Activated CD4-positive, alpha-beta T cell treated with anti-CD3 and anti-CD28 coated beads for 1 hour (primary cell): ENCODE data around the gene MT1HL1.

Source experiments
- DNase-seq: peaks from one replicate; pipeline ENCODE4 v3.0.0-alpha.2; 2020

MT1HL1 gene

DNA sequence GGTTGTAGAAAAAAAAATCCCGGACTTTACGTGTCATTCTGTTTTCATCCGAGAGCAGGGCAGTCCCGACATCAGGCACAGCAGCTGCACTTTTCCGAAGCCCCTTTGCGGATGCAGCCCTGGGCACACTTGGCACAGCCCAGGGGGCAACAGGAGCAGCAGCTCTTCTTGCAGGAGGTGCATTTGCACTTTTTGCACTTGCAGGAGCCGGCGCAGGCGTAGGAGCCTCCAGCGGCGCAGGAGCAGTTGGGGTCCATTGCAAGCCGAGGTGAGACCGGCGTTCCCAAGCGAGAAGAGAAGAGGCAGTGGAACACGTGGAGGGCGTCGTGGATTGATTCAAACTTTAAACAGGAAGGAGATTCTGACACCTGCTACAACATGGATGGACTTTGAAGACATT lies at the start of gene MT1HL1:
Gene MT1HL1 (minus strand): TSS at position 326 of the 400 bp plus-strand sequence. CDS start 69 bp downstream, at position 257.
- no peak for DNase-seq

DNA sequence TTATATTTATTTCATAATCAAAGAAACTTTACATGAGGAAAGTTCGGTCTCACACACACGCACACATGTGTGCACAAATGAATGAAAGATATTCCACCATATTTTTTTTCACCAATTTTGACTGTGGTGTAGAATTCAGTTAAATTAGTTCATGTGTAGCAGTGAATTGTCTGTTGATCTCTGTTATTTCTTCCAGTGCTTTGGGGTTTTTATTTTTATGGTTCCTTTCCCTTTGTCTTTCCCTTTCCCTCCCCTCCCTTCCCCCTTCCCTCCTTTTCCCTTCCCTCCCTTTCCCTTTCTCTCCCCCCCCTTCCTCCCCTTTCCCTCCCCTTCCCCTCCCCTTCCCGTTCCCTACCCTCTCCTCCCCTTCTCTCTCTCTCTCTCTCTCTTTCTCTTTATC lies 46.7 kb upstream of the MT1HL1 start:
- no peak for DNase-seq

DNA sequence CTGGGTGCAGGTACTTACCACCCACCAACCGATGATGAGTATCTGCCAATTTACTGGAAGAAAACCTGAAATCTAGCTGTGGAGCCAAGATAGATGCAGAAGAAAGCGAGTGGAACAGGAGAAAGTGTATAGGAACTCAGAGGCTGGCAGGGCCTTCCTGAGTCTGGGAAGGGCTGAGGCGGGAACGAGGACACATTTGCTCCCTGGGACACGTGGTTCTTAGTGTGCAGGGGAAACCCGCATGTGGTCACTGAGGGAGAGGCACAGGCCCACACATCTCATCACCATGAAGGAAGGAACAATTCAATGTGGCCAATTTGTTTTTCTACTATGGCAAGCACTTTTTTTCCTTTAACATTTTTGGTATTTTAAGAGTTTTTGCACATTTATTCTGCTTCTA lies 45.9 kb upstream of the MT1HL1 start:
- no peak for DNase-seq

DNA sequence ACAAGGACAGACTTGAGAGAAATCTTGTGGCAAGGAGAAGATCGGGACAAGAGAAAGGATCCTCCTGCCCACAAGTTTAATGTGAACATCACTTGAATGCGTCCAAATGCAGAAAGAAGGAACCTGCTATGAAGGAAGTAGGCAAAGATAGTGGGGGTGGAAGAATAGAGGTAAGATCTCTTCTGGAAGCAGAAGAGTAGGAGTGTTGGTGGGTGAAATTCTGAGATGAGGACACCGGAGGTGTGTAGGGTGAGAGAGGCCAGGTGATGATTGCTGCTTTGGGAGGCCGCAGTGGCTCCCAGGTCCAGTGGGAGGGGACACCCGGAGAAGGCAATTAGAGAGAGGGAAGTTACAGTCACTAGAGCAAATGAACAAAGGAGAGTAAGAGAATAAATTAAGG lies 44.6 kb upstream of the MT1HL1 start:
- no peak for DNase-seq

DNA sequence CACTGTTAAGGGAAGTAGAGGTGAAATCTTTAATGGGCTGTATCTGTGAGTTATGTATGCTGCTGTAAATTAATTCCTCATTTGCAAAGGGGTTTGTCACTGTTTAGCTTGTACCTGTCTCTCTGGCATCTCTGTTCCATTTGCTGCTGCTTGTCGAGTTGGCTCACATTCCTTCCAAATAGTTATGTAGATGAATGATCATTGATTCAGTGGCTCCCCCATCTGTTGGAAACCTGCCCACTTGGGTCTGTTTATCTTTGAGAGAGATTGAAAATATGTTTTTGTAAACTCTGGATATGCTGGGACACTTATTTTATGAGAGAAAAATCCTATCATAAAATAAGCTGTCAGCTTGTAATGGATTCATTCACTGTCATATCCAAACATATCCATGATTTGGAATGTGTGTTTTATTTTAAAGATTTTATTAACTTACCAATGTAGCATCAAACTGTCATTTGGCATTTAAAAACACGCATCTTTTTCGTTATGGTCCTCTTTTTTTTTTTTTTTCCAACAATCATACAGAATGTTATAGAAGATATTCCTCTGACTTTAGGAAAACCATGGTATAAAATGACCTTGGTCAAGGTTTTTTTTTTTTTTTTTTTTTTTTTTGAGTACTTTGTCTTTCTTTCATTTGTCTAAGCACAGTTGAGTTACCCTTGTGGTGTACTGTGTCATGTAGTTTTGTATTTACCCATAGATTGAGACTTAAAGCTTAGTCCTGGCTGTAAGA lies 41.2 kb upstream of the MT1HL1 start:
- DNase-seq: no peak

DNA sequence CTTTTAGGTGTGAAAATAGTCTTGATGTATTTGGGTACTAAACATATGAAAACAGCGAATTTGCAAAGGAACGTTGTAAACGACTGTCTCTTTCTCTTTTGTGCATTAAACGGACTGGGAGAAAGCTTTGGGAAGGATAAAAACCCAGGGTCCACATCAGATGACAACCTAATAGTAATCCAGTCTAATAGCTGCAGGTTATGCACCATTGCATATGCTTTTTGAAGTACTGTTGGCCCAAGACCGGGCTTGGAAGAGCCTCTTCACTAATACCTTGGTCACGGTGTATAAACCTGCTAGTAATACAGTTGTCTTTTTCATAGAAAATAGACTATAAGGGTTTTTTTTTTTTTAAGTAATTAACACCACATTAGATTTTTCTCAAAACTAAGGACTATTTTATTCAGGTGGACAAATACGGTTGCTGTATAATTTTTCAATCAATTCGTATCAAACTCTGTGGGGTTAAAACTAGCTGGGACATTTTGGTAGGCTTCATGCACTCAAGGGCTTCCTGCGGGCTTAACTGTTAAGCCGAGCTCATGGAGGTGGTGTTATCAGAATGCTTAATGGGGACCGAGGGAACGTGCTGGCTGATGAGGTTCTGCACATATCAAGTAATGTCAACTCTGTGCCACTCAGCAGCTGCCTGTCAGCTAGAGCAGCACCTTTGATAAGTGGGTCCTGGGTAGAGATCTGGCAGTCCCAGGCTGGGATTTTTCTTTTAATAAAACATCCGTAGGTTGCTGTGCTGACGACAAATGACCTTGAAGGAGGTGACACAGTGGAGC lies 39.8 kb upstream of the MT1HL1 start:
- DNase-seq: no peak

DNA sequence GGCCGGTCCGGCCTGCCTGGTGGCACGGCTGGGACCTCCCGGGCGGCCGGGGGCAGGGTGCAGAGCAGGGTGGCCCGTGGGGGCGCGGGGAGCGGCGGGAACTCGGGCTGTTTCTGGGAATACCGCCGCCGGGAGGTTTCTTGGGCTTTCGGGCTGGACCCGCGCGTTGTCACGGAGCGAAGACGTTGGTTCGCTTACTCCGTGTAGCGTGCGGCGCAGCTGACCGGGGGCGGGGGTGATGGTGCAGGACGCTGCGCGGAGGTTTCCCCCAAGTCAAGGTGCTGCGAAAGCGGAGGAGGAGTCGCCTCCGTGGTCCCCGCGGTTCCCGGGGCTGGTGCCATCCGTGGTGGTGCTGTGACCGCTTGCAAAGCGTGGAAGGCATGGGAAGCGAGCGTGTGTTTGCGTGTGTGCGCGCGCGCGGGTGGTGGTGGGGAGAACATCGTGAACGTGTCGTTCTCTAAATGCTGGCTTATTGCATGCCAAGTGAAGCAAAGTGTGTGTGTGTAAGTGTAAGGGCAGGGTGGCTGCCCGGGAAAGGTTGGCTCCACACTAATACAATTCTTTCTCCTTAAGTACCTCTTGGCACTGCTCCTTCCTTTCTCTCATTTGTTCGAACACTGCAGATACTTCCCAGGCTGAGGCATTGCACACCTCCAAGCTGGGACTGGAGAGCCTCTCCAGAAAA lies 38.8 kb upstream of the MT1HL1 start:
- DNase-seq: no peak

DNA sequence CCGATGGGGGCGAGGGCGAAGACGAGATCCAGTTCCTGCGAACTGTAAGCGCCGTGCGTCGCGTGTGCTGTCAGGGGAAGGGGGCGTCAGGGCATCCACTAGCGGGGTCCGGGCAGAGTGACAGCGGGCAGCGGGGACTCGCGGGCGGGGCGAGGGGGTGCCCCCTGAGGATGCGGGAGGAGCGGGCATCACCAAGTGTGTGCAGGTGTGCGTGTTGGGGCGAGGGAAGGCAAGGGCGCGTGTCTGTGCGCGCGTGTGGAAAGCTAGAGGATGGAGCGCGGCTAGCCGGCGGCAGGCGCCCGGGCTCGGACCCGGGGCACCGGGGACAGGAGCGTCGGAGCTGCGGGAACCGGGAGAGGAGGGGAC lies 38.3 kb upstream of the MT1HL1 start:
- DNase-seq: no peak

DNA sequence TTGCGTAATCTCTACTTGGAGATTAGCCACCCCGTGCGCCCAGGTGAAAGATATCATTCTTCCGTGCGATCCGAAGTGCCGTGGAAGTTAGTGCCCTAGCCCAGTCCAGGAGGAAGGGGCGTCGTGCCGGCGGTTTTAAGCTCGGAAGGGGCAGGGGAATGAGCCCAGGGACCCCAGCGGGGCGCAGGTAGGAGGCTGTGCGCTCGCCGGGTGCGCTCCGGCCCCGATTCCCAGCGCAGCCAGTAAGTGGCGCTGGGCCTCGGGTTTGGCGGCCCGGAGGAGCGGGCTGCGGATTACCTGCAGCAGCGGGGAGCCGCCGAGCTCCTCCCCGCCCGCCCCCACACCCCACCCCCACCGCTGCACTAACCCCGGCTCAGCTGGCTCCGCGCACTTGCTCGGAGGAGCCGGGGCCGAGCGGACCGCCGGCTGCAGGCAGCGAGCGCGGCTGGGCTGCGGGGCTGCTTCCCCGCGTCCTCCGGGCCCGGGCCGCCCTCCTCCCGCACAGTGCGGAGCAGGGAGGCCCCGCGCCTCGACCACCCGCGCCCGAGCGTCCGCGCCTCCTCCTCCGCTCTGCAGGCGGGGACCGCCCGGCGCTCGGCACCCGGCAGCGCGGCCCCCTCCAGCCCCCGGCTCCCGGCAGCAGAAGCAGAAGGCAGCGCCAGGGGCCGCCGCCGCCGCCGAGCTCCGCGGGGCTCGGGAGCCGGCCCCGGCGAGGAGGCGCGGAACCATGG lies 37.7 kb upstream of the MT1HL1 start, which contains the start of gene RYR2:
Gene RYR2 (plus strand): TSS at position 390 of the 731 bp plus-strand sequence. CDS start 338 bp downstream, at position 728.
- no peak for DNase-seq

DNA sequence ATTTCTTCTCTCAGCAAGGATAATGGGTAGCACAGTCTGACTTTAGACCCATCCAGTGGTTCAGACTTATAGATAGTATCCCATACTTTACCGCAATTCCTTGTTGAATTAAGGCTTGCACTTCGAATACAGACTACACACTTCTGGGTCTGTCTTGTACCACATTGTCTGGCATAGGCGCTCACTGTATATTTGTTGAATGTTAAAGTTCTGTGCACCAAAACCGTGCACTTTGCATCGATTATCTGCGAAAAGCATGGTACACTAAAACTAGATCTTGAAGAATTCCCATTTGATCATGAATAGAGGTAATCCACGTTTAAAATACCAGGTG lies 37.2 kb upstream of the MT1HL1 start:
- no peak for DNase-seq

DNA sequence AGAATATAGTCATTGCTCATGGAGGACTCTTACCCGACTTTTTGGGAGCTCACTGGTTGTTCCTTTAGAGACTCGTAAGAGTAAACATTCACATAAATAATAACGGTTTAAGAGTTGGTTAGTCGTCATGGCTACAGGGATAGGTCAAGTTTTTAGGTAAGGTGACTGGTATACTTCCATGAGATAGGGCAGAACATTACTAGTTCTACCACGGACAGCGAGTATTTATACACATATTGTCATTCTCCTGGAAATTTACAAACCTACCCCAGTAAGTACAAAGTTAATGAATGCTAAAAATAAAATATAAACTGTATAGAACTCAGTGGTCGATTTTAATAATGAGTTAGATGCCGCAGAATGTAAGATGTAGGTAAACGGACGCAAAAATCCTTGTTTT lies 36.6 kb upstream of the MT1HL1 start:
- no peak for DNase-seq

DNA sequence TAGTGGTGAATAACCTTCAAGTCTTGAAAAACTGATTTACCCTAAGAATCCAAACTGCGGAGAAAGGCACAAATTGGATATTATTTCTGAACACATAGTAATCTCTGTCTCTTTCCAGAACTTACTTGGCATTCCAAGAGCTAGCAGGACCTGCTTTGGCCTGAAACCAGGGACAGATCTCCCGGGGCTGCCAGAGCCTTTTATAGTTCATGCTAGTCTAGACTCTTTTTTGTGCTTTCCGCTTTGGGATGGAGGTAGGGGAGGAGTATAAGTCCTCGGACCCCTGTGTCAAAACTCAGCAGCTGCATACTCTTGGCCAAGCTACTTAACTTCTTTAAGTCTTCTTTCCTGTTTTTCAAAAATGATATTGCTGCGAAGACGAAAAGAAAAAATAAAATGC lies 34.0 kb upstream of the MT1HL1 start:
- no peak for DNase-seq

DNA sequence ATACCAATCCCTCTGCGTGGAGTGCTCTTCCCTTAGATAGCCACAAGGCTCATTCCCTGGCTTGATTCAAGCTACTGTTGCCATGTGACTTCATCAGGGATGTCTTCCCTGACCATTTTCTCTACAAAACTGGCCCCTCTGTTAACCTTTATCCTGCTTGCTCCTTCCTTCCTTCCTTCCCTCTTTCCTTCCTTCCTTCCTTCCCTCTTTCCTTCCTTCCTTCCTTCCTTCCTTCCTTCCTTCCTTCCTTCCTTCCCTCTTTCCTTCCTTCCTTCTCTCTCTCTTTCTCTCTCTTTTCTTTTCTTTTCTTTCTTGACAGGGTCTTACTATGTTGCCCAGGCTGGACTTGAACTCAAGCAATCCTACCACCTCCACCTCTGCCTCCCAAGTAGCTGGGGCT lies 31.5 kb upstream of the MT1HL1 start:
- DNase-seq: no peak

DNA sequence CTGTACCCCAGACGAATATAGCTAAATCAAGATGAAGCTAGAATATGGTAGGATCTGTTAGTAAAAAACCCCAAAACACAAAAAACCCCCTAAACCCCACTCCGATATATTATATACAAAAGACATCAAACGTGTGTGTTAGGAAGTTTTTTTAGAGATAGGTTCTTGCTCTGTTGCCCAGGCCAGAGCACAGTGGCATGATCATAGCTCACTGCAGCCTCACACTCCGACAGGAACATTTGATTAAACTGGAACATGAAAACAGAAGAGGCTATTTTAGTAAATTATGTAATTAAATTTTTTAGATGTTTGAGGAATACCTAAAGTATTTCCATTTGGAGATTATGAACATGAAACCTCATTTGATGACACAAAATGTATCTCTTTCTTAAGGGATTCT lies 29.6 kb upstream of the MT1HL1 start:
- DNase-seq: no peak

DNA sequence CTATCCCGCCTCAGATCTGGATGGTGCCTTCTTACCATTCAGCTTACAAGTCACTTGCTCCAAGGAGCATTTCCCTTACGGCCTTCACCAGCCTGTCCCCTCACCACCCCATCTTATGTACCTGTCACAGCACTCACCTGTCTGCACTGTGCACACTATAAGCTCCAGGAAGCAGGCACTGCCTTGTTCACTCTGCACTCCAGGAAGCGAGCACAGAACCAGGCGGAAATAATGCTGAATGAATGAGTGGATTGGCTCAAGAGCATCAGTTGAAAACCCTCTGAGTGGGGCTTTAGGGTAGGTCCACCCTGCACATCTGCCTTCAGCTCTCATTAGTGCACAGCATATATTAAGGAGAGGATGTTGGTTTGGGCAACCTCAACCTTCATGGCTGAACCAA lies 28.8 kb upstream of the MT1HL1 start:
- no peak for DNase-seq

DNA sequence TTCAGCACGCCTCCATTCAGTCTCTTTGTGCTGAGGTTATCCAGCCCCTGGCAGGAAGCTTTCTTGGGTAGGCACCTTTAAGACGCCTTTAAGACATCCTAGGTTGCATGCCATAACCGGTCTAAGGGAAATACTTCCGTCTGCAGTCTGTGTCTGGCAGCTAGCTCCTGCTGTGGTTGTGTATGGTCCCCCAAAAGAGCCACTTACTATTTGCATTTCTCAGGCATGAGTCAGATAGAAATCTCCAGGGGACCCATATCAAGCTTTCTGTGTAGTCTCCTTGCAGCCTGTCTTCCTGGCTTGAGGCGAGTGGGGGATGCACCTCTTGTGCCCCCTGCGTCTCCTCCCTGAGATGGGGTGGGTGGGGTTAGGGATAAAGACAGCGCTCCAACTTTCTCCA lies 27.8 kb upstream of the MT1HL1 start:
- no peak for DNase-seq

DNA sequence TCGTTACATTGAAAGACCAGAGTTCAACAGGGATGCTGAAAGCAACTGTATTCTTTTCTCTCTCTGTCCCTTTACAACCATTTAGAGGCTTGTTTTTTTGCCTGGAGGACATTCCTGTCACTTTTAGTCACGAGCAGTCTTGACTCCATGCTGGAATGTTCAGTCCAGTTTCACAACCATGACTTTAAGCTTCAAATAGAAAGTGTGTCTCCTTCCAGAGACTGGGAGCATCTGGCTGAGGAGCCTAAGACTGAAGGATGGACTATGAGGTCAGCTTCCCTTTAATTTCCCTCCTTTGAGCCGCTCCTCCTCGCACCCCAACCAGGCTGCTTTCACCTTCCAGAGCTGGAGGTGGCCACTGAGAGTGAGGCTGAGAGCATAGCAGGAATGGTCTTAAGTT lies 27.2 kb upstream of the MT1HL1 start:
- DNase-seq: no peak

DNA sequence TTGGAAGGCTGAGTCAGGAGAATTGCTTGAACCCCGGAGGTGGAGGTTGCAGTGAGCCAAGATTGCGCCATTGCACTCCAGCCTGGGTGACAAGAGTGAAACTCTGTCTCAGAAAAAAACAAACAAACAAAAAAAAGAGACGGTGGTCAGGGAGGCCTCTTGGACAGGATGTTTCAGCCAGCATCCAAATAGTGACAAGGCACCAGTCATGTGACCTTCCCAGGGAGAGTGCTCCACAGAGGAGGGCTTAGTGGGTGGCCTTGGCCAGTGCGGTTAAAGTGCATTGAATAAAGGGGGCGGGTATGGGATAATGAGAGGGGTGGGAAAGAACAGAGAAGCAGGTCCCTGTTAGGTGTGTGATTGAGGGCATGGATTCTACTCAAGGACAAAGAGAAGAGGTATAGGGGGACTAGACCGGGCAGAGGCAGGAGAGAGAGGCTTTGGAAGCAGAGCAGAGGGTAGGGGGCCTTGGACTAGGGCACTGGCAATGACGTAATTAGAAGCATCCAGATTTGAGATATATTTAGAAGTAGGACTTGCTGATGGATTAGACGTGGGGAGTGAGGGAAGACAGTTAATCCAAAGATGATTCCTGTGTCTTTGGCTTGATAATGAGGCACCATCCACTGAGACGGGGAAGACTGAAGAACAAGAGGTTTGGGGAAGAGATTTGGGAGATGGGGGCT lies 25.8 kb upstream of the MT1HL1 start:
- DNase-seq: no peak

DNA sequence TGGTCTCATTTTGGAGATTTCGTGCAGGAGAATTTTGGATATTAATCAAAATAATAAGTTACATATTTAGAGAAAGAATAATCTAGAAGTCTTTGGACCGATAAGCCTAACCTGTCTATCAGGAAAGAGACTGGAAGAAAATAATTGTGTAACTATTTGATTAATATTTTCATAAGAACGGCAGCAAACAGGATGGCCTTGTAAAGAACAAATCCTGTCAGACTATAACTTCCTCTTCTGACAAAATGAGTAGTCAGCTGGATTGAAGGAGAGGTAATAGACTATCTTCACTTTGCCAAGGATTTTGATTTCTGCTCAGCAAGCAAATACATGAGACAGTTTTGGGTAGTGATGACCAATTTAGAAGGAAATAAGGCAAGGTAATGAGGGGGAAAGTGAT lies 25.0 kb upstream of the MT1HL1 start:
- no peak for DNase-seq

DNA sequence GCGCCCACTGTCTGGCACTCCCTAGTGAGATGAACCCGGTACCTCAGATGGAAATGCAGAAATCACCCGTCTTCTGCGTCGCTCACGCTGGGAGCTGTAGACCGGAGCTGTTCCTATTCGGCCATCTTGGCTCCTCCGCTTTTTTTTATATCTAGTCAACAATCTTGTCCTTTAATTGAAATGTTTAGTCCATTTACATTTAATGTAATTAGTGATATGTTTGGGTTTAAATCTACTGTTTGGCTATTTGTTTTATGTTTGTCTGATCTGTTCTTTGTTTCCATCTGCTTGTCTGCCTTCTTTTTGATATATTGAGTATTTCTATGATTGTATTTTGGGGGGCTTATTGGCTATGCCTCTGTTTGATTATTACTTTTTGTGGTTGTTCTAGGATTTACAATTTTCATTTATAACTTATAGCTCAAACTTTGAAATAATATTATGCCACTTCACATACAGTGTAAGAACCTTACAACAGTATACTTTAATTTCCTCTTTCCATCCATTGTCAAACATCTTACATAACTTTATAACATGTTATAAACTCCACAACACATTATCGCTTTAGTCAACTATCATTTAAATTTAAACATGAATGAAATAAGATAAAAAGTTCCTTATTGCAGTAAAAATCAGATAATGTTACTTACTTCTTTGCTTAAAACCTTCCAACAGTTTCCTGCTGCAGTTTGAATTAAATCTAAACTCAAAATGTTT lies 21.3 kb upstream of the MT1HL1 start:
- no peak for DNase-seq

DNA sequence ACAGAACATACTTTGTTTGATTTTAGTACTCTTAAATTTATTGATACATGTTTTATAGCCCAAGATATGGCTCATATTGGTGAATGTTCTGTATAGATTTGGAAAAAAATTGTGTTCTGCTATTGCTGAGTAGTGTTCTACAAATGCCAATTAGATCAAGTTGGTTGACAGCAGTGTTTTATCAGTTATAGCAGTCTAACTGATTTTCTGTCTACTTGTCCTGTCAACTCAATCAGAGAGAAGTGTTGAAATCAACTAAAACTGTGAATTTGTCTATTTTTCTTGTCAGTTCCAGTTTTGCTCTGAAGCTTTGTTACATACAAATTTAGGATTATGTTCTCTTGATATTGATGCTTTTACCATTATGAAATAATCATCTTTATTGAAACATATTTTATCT lies 14.7 kb upstream of the MT1HL1 start:
- DNase-seq: no peak

DNA sequence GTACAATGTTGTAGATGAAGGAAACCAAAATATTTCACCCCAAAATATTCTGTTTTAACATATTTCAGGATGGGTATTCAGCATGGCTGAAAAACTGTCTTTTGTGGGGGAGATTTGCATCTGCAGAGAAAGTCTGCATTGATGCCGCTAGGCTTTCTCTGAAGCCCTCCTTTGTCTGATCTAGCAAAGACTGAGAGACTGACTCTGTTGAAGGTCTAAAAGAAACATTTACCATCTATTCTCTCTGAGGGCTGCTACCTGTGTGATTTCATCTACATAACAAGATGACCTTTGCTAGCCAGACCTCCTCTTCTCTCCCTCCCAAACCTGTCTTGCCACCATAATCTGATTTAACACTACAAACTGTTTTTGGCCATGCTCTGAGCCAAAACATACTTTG lies 12.4 kb upstream of the MT1HL1 start:
- DNase-seq: no peak
